ENCODE measurements around the gene WWOX. TPM values are rescaled to one million over a fixed set of nuclear protein-coding genes. Genes with fewer than 3 reads are reported as not detected.

Gene WWOX
- total and polyA plus RNA-seq, 2 of the 8 experiments (the other 6 are each of a cell fraction or from before 2014, with no cell fraction given), result 5.4 to 16.7 TPM

DNA sequence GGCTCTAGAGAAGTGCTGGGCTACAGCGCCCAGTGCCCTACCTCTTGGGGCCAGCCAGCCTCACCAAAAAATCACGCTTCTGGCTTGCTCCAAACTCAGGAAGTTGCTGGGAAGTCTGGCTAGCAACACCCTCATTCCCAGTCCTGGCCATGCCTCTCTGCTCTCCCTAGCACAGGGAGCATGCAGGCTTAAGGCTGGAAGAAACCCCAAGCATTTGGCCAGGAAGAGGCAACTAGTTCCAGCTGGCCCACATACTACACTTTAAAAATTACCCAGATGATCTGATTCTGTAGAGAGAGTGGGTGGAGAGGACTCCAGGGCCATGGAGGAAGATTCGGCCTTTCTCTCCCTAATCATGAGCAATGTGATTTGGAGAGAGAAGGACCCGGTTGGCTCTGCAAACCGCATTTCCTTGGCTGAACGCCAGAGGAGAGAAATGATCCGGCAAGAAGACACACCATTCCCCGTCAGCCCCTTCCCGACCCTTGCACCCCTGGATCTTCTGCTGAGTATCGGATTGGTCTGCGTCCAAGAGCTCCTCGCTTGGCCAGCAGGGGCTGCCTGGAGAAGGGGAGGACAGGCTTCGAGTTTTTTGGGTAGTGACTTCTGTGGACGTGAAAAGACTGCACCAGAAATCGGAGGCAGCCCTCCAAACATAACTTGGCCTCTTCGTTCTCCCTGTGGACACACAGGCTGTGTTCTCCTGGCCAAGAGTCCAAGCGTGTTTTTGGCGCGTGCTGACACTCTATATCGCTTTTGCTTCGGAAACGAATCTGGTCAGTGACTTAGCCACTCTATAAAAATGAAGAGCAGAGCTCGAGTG is 406.3 kb downstream of the WWOX start:
- Histone ChIP-seq H3K4me3 (ENCODE audit: extremely low read depth in 1 of 4, insufficient read depth in 2 of 4, low read depth in 3 of 4, low read length in 4 of 4) (no peak overlapping the region), H3K27ac (ENCODE audit: low read depth, low read length) (no peak overlapping the region), H3K23me2 (ENCODE audit: low read depth, low read length) (no peaks in the 10 kb centered on the region)

More for the DNA sequence above, 406.3 kb downstream of the WWOX start:
- H2AK5ac ChIP-seq (ENCODE audit: low read depth, low read length), result no peak overlapping the region
- H4K8ac ChIP-seq (ENCODE audit: extremely low read depth, insufficient read depth, low read length), result no peak overlapping the region
- H4K20me1 ChIP-seq (replicated peaks in 1 of 2; ENCODE audit: control insufficient read depth in 1 of 2, insufficient read depth in 2 of 2, low read length in 2 of 2), result no peaks in the 10 kb centered on the region
- no peaks in the 10 kb centered on the region for H3K27me3 ChIP-seq (replicated peaks in 1 of 4; ENCODE audit: control insufficient read depth in 3 of 4, extremely low read depth in 1 of 4, insufficient read depth in 3 of 4, low read length in 3 of 4)
- no peak overlapping the region for H3K14ac ChIP-seq (ENCODE audit: insufficient read length)
- no peak overlapping the region for H2BK15ac ChIP-seq (ENCODE audit: low read length)
- H2BK120ac ChIP-seq (replicated peaks; ENCODE audit: low read depth, low read length), result no peak overlapping the region
- no peak overlapping the region for H2BK20ac ChIP-seq (ENCODE audit: low read length)
- H3K79me2 ChIP-seq (ENCODE audit: control insufficient read depth in 1 of 2, insufficient read depth in 2 of 2, low read length in 2 of 2), result no peaks in the 10 kb centered on the region
- no peak overlapping the region for H4K91ac ChIP-seq (replicated peaks; ENCODE audit: insufficient read length, low read length)
- H3K4me1 ChIP-seq (replicated peaks in 1 of 4; ENCODE audit: control insufficient read depth in 3 of 4, insufficient read depth in 4 of 4, low read length in 3 of 4), result no peaks in the 10 kb centered on the region; a peak in 1 of 7 replicates
- no peak overlapping the region for H3K4me2 ChIP-seq (ENCODE audit: insufficient read depth in 1 of 2, low read depth in 2 of 2, low read length in 2 of 2)
- H4K5ac ChIP-seq (ENCODE audit: insufficient read length, low read depth, low read length), result no peak overlapping the region
- H2BK12ac ChIP-seq (ENCODE audit: low read depth, low read length), result no peak overlapping the region
- ChIA-PET CTCF (ENCODE audit: partially characterized antibody) (interaction anchor here (1.2 to 2.5 kb wide), 6 partner anchors 9 to 888 kb away, joined by 3 to 13 read pairs (median 4); no protein-coding TSS in a partner anchor), POLR2A (ENCODE audit: partially characterized antibody) (no interaction called here)
- H3K18ac ChIP-seq (ENCODE audit: extremely low read depth, low read length), result no peak overlapping the region
- no peaks in the 10 kb centered on the region for H3K9me3 ChIP-seq (ENCODE audit: insufficient read depth in 2 of 2, low read depth in 1 of 2, low read length in 1 of 2)
- H2BK5ac ChIP-seq (ENCODE audit: low read depth, low read length), result no peak overlapping the region
- no peaks in the 10 kb centered on the region for H3K79me1 ChIP-seq (ENCODE audit: low read depth, low read length)
- no peak overlapping the region for H3K4ac ChIP-seq (replicated peaks; ENCODE audit: insufficient read length, low read depth, low read length)
- no peak for FAIRE-seq
- no peak overlapping the region for H3K9ac ChIP-seq (replicated peaks in 1 of 4; ENCODE audit: extremely low read depth in 1 of 4, low read depth in 3 of 4, low read length in 3 of 4)
- H3K36me3 ChIP-seq (ENCODE audit: control insufficient read depth in 2 of 4, insufficient read depth in 4 of 4, low read length in 3 of 4), result no peaks in the 10 kb centered on the region
- peak in 1 of 2 experiments; percentile 49 for DNase-seq (ENCODE audit: low read depth in 1 of 2, low spot score in 2 of 2)
- 84% methylated on average over 22 of the region's 23 CpGs; no CpG with 5 or more reads in 1 of the 2 experiments for WGBS, 2 experiments (ENCODE audit: extremely low coverage in 1 of 2, insufficient coverage in 1 of 2, insufficient read length in 1 of 2, insufficient replicate concordance in 2 of 2, low coverage in 1 of 2, low lambda C conversion rate in 2 of 2, missing lambda C conversion rate in 1 of 2)
- H3K23ac ChIP-seq (ENCODE audit: insufficient read length), result no peak overlapping the region
- H3K56ac ChIP-seq (replicated peaks; ENCODE audit: insufficient read length, low read depth, low read length), result no peak overlapping the region
- TF ChIP-seq TEAD4 (IDR thresholded peaks at IDR 0.05; ENCODE audit: low read depth, low read length) (no peak), RAD21 (IDR thresholded peaks at IDR 0.05 in 1 of 2, conservative IDR thresholded peaks at IDR 0.05 in 1 of 2; ENCODE audit: low read depth in 2 of 2, low read length in 2 of 2) (peak; percentile 19 to 46; a peak in 3 of 4 replicates)
- TF ChIP-seq, protein P1, sequence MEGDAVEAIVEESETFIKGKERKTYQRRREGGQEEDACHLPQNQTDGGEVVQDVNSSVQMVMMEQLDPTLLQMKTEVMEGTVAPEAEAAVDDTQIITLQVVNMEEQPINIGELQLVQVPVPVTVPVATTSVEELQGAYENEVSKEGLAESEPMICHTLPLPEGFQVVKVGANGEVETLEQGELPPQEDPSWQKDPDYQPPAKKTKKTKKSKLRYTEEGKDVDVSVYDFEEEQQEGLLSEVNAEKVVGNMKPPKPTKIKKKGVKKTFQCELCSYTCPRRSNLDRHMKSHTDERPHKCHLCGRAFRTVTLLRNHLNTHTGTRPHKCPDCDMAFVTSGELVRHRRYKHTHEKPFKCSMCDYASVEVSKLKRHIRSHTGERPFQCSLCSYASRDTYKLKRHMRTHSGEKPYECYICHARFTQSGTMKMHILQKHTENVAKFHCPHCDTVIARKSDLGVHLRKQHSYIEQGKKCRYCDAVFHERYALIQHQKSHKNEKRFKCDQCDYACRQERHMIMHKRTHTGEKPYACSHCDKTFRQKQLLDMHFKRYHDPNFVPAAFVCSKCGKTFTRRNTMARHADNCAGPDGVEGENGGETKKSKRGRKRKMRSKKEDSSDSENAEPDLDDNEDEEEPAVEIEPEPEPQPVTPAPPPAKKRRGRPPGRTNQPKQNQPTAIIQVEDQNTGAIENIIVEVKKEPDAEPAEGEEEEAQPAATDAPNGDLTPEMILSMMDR (IDR thresholded peaks at IDR 0.05; ENCODE audit: control extremely low read depth in 1 of 3, insufficient read depth in 1 of 3, low read depth in 1 of 3, low read length in 3 of 3), result peak; percentile 28 to 39 (median 36)
- TF ChIP-seq, protein P2, sequence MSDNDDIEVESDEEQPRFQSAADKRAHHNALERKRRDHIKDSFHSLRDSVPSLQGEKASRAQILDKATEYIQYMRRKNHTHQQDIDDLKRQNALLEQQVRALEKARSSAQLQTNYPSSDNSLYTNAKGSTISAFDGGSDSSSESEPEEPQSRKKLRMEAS (IDR thresholded peaks at IDR 0.05), result no peak
- H2AFZ ChIP-seq (ENCODE audit: low read length), result no peak overlapping the region

Data from H1 (cell line).